HCEC 1CT (cell line): ENCODE measurements around the gene RRM2.

Experiments
- DNase-seq: peaks from one replicate; pipeline ENCODE4 v3.0.0-alpha.2; 2017

Gene RRM2

GRCh38 chr2:10160203-10160955, 37.8 kb downstream of the RRM2 start:
- no peak for DNase-seq

- DNase-seq = no peak
These were observed 38.8 kb downstream of the RRM2 start for GRCh38 chr2:10161206-10161931.

- no peak for DNase-seq
These were observed 39.5 kb downstream of the RRM2 start for GRCh38 chr2:10161961-10162441.

GRCh38 chr2:10162586-10163497, 40.3 kb downstream of the RRM2 start:
- DNase-seq = no peak

GRCh38 chr2:10163498-10164486, 41.3 kb downstream of the RRM2 start:
- DNase-seq = no peak

GRCh38 chr2:10164601-10165000, 42.1 kb downstream of the RRM2 start:
- DNase-seq = no peak

GRCh38 chr2:10165282-10165681, 42.7 kb downstream of the RRM2 start:
- DNase-seq = no peak

- DNase-seq = no peak
These were observed 43.5 kb downstream of the RRM2 start for GRCh38 chr2:10165861-10166675.

- DNase-seq = no peak
These were observed 44.2 kb downstream of the RRM2 start for GRCh38 chr2:10166676-10167292.

- no peak for DNase-seq
These were observed 44.8 kb downstream of the RRM2 start for GRCh38 chr2:10167316-10167715.

GRCh38 chr2:10168221-10168620, 45.7 kb downstream of the RRM2 start:
- no peak for DNase-seq

GRCh38 chr2:10169053-10169578, 46.6 kb downstream of the RRM2 start:
- DNase-seq = no peak

GRCh38 chr2:10169581-10169980, 47.0 kb downstream of the RRM2 start:
- peak; percentile 11 for DNase-seq

GRCh38 chr2:10170256-10170655, 47.7 kb downstream of the RRM2 start:
- DNase-seq = peak; percentile 17

GRCh38 chr2:10171006-10171800, 48.7 kb downstream of the RRM2 start:
- DNase-seq = no peak

GRCh38 chr2:10172033-10172871, 49.7 kb downstream of the RRM2 start:
- no peak for DNase-seq

- no peak for DNase-seq
These were observed 50.9 kb downstream of the RRM2 start for GRCh38 chr2:10173258-10174005.

GRCh38 chr2:10174173-10174572, 51.6 kb downstream of the RRM2 start:
- no peak for DNase-seq
